GM19043 (cell line): Measurements from ENCODE around the gene DUS2.
"Not testable (repeated sequence)": the region's sequence is repeated elsewhere in the genome, so short reads cannot be mapped to it uniquely, and the experiment has no call there.

ENCODE experiments used
- ATAC-seq: cut with Tn5 transposase; IDR thresholded peaks from one replicate; pipeline ENCODE4 v1.9.1; 2021; ENCODE audit warnings: low read depth; ENCODE audit not compliant: unreplicated experiment

The DUS2 gene

DNA sequence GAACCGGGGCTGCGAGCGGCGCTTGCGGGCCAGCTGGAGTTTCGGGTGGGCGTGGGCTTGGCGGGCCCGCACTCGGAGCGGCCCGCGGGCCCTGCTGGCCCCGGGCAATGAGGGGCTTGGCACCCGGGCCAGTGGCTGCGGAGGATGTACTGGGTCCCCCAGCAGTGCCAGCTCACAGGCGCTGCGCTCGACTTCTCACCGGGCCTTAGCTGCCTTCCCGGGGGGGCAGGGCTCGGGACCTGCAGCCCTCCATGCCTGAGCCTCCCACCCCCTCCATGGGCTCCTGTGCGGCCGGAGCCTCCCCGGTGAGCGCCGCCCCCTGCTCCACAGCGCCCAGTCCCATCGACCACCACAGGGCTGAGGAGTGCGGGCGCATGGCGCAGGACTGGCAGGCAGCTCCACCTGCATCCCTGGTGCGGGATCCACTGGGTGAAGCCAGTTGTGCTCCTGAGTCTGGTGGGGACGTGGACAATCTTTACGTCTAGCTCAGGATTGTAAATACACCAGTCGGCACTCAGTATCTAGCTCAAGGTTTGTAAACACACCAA is 24.8 kb upstream of the DUS2 start:
- not testable (repeated sequence) for ATAC-seq

DNA sequence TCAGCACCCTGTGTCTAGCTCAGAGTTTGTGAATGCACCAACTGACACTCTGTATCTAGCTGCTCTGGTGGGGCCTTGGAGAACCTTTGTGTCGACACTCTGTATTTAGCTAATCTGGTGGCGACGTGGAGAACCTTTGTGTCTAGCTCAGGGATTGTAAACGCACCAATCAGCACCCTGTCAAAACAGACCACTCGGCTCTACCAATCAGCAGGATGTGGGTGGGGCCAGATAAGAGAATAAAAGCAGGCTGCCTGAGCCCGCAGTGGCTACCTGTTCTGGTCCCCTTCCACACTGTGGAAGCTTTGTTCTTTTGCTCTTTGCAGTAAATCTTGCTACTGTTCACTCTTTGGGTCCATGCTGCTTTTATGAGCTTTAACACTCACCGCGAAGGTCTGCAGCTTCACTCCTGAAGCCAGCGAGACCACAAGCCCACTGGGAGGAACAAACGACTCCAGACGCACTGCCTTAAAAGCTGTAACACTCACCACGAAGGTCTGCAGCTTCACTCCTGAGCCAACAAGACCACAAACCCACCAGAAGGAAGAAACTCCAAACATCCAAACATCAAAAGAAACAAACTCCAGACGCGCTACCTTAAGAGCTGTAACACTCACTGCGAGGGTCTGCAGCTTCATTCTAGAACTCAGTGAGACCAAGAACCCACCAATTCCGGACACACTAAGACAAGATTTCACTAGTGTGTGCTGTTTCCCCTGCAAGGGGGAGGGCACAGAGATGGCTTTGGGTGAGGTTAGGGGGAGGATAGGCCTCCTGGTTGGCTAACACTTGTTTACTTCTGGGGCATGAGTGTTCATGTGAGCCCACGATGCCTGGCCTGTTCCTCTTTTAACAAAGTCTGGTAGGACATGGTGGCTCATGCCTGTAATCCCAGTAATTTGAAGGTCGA is 24.1 kb upstream of the DUS2 start, which contains the start of gene DPEP2:
Gene DPEP2, minus strand, starts transcription at position 706 of the 910 bp plus-strand sequence. CDS start 6,272 bp downstream, outside the sequence.
- not testable (repeated sequence) for ATAC-seq

DNA sequence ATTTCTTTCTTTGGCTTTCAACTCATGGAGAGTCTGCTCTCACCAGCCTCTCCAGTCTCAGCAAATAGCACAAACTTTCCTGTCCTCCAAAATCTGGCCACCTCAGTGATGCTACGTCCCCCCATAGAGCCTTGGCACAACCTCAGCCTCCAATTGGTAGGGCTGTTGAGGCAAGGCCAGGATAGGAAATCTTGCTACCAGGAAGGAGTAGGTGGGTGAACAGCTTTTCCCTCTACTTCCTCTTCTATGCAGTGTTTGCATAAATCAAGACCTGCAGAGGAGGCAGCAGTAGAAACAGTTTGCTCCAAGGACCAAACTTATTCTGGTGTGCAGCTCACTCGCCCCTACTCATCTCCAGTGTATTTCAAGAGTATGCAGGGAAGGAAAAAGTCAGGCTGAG is 23.1 kb upstream of the DUS2 start:
- ATAC-seq = no peak

DNA sequence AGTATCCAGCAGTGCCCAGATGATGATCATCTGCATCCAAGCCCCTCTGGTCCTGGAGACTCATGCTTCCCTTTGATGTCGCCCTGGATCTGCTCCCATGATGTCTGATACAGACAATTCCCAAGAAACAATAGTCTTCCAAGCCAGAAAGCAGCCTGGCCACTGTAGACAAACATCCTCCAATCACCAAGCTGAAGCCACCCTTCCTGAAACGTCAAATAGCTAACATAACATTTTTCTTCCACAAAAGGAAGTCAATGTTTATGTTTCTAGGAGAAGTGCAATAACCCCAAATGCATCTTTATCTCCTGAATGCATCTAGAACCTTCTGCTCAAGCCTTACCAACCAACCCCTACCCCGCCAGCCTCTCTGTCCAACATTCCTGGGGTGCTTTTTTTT is 22.6 kb upstream of the DUS2 start:
- ATAC-seq = no peak

DNA sequence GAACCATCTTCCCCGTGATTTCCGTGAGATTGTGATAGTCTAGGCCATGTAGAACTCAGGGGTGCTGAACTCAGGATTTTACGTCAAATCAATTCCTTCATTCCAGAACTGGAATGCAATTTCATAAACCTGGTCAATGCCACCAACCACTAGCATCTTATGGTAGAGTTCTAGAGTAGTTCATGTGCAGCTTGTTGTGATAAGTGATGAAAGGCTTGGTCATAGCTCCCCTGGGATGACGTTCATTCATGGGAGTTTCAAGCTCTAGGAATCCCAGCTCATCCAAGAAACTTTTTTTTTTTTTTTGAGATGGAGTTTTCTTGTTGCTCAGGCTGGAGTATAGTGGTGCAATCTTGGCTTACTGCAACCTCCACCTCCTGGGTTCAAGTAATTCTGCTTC is 20.1 kb upstream of the DUS2 start:
- no peak for ATAC-seq

DNA sequence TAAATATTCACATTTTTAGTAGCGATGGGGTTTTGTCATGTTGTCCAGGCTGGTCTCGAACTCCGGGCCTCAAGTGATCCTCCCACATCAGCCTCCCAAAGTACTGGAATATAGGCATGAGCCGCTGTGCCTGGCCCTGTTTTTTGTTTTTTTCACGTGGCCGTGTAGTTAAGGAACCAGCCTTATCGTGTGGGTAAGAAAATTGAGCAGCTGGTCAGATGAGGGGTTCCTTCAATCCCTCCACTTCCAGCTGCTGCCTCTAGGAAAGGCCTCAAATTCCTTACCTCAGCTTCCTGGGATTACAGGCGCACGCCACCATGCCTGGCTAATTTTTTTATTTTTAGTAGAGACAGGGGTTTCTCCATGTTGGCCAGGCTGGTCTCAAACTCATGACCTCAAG is 17.9 kb upstream of the DUS2 start:
- no peak for ATAC-seq

DNA sequence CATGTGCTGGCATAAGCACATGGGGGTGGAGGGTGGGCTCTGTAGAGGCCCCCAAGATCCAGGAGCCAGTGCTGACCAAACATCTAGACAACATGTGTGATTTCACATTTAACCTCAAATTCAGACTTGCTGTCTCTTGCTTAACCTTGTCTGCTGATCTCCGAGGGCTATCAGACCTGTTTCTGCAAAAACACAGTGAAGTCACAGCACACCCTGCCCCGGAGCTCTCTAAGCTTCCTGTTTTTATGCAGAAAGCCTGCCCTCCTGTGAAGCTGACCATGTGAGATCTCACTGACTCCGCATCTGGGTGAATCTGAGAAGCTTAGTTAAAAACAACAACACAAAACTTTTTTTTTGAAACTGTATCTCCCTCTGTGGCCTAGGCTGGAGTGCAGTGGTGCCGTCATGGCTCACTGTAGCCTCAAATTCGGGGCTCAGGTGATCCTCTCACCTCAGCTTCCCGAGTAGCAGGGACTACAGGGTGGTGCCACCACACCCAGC is 17.2 kb upstream of the DUS2 start:
- no peak for ATAC-seq

DNA sequence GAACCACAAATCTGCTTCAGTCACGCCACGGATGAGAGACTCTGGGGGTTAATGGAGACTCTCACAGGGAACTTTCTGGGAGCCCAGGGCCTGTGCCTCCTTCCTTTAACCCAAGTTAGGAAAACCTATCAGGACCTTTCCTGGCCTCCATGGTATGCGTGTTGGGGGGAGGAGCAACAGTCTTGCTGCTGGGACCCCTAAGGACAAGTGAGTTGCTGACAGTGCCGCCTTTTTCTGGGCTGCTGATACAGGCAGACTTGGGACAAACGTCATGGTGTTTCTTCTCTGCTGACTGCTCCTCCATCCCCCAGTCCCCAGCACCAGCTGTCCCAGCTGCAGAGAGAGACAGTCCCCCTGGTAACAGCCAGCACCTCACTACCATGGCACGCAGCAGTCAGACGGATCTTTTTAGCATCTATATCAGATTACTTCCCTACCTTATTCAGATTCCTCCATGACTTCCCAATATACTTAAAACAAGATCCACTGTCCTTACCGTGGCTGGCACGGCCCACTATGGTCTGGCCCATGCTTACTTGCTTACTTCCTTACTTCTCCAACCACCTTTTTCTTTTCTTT is 13.8 kb upstream of the DUS2 start:
- no peak for ATAC-seq

DNA sequence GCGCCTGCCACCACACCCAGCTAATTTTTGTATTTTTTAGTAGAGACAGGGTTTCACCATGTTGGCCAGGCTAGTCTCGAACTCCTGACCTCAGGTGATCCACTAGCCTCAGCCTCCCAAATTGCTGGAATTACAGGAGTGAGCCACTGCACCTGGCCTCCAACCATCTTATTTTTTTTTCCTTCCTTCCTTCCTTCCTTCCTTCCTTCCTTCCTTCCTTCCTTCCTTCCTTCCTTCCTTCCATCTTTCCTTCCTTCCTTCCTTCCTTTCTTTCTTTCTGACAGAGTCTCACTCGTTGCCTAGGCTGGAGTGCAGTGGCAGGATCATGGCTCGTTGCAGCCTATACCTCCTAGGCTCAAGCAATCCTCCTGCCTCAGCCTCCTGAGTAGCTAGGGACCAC is 13.2 kb upstream of the DUS2 start:
- ATAC-seq = not testable (repeated sequence)

DNA sequence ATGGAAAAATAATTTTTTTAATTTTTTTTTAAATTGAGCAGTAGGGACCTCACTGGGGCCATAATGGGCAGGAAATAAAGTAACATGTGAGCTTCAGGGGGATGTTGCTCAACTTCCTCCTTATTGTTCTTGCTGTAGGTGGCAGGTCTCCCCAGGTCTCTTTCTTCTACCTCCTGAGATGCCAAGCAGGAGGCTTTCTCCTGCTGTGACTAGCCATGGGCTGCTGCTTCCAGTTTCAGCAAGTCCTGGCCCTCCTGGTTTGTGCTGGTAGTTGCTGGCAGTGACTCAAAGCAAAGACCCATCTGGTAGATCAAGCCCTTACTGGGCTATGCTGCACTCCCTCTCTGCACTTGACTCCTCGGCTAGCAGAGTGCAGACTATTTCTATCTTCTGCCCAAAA is 9.6 kb upstream of the DUS2 start:
- no peak for ATAC-seq

DNA sequence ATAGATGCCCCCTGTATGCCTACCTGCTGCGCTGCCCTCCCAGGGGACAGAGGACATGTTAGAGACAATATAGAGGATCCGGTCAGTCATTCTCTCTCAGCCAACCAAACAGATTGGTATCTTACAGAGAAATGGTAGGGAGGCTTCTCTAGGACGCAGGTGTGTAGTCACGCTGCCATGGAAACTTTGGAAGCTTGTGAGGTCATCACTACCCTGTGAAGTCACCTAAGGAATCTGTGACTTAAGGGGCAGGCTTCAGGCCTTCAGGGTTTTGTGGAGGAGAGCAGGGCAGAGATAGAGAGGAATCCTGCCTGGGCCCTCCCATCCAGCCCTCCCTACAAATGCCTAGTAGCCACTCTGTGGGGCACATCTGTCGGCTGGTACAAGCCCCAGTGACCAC is 7.4 kb upstream of the DUS2 start, which contains the start of gene DPEP2NB:
Gene DPEP2NB, minus strand, starts transcription at position 231 of the 400 bp plus-strand sequence. Its CDS starts 141 bp downstream, at position 90.
- ATAC-seq = no peak

DNA sequence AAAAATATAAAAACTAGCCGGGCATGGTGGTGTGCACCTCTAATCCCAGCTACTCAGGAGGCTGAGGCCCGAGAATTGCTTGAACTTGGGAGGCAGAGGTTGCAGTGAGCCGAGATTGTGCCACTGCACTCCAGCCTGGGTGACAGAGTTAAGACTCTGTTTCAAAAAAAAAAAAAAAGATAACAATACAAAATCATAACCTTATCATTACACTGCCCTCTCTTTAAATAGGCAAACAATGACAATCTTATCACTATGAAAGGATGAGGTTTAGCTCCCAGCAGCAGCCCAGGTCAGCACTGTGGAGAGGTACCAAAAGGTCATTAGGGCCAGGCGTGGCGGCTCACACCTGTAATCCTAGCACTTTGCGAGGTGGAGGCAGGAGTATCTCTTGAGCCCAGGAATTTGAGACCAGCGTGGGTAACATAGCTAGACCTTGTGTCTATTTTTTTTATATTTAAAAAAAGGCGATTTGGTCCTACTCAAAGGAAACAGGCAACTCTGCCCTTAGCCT is 3.9 kb upstream of the DUS2 start:
- ATAC-seq = no peak

DNA sequence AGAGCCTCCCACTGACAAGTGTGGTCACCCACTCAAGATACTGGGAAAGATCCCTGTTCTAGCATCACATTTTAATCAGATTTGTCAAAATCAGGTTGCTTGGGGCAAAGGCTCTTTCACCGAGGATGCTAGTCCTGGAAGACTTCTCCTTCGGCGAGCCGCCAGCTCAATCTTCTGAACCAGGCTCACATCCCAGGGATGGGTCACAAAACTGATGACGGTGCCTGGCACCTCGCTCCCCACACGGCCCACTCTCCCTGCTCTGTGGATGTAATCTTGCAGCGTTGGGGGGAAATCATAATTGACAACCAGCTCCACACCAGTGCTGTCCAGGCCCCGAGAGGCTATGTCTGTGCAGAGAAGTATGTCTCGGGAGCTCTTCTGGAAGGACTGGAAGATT is 1.6 kb upstream of the DUS2 start:
- ATAC-seq = no peak

DNA sequence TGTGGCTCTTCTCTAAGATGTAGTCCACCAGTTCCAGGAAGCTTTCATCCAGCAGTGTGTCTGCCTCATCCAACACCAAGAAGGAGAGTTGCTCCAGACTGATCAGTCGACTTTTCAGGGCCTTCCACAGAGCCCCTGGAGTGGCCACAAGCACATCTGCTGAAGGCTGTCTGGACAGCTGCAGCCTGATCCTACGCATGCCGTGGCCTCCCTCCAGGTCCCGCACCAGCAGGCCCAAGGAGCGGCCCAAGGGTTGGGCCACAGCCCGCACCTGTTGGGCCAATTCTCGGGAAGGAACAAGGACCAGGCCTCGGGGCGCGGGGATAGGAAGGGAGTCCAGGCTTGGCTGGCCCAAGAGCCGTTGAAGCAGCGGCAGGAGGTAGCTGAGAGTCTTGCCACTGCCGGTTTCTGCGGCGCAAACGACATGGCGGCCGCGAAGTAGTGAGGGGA is 781 bp upstream of the DUS2 start:
- no peak for ATAC-seq

DNA sequence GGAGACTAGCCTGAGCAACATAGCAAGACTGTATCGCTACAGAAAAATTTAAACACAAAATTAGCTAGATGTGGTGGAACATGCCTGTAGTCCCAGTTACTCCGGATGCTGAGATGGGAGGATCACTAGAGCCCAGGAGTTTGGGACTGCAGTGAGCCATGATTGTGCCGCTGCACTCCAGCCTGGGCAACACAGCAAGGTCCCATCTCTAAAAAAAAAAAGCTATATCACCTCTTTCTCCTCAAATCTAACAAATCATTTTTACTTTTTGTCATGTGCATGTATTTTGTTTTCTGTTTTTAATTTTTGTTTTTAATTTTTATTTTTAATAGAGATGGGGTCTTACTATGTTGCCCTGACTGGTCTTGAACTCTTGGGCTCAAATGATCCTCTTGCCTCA is 5.9 kb downstream of the DUS2 start:
- ATAC-seq = no peak

DNA sequence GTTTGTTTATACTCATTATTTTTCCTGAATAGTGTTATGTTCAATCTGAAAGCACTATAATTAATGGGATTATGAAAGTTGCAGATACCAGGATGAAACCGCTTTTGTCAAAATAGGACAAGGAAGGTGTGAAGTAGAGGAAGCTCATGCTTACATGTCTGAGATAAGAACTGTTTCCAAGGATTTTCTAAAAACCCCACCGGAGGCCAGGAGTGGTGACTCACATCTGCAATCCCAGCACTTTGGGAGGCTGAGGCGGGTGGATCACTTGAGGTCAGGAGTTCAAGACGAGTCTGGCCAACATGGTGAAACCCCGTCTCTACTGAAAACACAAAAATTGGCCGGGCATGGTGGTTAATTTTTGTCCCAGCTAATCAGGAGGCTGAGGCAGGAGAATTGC is 7.0 kb downstream of the DUS2 start:
- ATAC-seq = not testable (repeated sequence)

DNA sequence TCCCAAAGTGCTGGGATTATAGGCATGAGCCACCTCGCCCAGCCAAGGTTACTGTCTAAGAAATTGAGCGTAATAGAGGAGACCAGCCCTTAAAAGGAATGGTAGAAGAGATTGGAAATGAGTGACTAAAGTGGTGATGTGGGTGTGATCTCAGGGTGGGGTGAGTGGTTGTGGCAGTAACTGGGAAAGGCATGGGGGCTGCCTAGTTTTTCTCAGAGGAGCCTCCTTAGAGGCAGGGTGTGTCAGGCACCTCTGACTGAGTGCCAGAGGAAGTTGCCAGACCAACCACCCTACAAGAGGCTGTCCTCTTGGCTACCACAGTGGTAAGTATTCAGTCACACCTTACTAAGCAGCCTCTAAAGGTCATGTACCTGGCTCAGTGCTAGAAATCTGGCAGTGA is 8.9 kb downstream of the DUS2 start:
- ATAC-seq = no peak

DNA sequence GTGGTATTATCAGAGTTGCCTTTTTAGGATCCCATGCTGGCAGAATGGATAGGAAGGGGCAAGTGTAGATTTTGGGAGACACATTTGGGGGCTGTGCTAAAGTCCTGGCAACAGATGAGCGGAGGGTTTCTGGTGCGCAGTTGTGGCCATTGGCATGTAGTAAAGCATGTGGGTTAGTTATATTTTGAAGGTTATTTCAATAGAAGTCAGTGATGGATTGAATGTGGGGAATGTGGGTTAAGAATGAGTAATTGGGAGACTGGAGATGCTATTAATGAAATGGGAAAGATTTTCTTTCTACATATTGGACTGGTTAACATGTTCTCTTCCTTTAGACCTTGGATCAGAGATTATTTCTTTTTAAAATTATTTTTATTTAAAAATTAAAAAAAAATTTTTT is 10.0 kb downstream of the DUS2 start:
- ATAC-seq = no peak

DNA sequence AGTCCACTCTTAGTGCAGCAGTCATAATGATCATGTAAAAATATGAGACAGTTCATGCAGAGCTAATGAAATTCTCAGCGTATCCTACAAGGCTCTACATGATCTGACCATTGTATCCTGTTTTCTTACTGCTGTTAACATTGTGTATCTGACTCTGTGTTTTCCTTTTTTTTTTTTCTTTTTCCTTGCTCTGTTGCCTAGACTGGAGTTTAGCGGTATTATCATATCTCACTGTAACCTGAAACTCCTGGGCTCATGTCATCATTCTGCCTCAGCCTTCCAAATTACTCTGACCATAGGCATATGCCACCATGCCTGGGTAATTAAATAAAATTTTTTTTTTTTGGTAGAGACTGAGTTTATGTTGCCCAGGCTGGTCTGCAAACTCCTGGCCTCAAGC is 12.1 kb downstream of the DUS2 start:
- ATAC-seq = no peak

DNA sequence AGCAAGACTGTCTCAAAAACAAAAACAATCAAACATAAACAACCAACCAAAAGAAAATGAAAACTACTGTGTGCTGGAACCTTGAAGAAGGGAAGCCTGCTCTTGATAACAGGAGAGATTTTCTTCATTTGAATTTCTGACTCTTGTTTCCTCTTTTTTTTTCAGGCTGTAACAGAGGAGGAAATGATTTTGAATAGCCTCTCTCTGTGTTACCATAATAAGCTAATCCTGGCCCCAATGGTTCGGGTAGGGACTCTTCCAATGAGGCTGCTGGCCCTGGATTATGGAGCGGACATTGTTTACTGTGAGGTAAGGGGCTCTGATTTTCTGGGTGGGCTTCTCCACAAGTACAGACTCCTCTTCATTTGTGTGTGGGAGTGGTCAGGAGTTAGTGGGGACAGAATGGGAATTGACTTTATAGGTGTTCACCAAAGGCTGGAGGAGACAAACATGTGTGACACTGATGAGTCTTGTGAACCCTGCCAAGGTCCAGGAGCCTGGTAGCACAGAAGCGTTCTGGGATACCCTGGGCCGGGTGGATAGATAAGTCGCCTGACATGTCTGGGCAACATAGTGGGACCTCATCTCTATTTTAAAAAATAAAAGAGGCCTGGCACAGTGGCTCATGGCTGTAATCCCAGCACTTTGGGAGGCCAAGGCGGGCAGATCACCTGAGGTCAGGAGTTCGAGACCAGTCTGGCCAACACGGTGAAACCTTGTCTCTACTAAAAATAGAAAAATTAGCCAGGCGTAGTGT is 14.9 kb downstream of the DUS2 start:
- ATAC-seq = no peak
